ENCODE measurements around the gene PFKP. TPM values are rescaled to one million over a fixed set of nuclear protein-coding genes. Genes with fewer than 3 reads are reported as not detected.

PFKP gene
- total RNA-seq, 1 donor from 2014 or later = 46.7 TPM

DNA sequence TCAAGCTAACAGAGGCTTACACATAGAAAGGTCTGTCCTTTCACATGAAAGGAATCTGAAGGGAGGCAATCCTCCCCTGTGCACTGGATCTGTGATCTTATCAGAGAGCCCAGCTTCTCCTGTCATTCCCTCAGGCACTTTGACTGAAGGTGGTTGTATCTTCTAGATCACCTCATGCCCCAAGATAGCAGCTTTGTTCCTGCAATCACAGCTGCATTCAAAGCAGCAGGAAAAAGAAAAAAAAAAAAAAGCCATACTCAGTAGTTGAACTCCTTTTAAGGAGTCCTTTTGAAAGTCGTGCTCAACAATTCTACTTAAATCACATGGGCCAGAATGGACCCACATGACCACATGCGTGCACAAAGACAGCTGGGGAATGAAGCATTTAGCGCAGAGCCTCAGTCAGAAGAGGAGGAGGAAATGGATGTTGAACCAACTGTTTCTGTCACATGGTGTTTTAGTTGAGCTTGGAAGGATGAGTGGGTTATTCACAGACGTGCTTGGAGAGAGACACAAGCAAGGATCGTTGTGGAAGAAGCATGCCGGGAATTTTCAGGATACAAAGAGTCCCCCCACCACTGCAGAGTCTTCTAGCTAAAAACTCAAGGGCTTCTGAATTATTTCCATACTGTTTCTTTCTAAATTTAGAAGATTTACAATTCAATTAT is 13.0 kb upstream of the PFKP start:
- Histone ChIP-seq H3K9me3 (no peaks in the 10 kb centered on the region), H3K4me3 (no peak overlapping the region), H3K36me3 (no peaks in the 10 kb centered on the region), H3K27me3 (no peaks in the 10 kb centered on the region), H3K4me1 (no peaks in the 10 kb centered on the region), H3K27ac (no peak overlapping the region)
- TF ChIP-seq, protein P1, sequence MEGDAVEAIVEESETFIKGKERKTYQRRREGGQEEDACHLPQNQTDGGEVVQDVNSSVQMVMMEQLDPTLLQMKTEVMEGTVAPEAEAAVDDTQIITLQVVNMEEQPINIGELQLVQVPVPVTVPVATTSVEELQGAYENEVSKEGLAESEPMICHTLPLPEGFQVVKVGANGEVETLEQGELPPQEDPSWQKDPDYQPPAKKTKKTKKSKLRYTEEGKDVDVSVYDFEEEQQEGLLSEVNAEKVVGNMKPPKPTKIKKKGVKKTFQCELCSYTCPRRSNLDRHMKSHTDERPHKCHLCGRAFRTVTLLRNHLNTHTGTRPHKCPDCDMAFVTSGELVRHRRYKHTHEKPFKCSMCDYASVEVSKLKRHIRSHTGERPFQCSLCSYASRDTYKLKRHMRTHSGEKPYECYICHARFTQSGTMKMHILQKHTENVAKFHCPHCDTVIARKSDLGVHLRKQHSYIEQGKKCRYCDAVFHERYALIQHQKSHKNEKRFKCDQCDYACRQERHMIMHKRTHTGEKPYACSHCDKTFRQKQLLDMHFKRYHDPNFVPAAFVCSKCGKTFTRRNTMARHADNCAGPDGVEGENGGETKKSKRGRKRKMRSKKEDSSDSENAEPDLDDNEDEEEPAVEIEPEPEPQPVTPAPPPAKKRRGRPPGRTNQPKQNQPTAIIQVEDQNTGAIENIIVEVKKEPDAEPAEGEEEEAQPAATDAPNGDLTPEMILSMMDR (IDR thresholded peaks at IDR 0.05) = no peak
- TF ChIP-seq POLR2AphosphoS5 (IDR thresholded peaks at IDR 0.05; ENCODE audit: insufficient read depth in 1 of 2, low read depth in 1 of 2) (no peak), POLR2A (IDR thresholded peaks at IDR 0.05) (no peak)
- intact Hi-C loops (cut with DNase I) = no loop called here
- no peak for DNase-seq (ENCODE audit: extremely low spot score in 2 of 2)

DNA sequence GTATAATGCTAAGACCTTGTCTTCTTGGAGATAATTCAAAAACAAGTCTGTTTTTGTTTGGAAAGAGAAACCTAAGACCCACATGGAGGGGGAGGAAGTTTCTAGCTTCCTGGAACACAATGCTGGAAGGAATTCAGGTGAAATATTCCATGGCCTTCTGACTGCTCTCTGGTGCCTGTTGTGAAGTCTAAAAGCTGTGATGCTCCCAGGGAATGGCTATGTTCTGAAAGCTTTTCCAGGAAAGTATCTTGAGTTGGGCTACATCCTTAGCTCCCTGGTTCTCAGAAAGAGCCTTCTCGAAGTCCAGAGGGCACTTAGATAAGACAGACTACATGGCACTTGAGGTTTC is 12.5 kb upstream of the PFKP start:
- H3K27ac ChIP-seq = no peak overlapping the region
- H3K27me3 ChIP-seq = no peaks in the 10 kb centered on the region
- no peaks in the 10 kb centered on the region for H3K36me3 ChIP-seq
- no peak for TF ChIP-seq POLR2A (IDR thresholded peaks at IDR 0.05)
- TF ChIP-seq, protein P1 (IDR thresholded peaks at IDR 0.05) = no peak
- TF ChIP-seq POLR2AphosphoS5 (IDR thresholded peaks at IDR 0.05; ENCODE audit: insufficient read depth in 1 of 2, low read depth in 1 of 2) = no peak
- no peak overlapping the region for H3K4me3 ChIP-seq
- intact Hi-C loops (cut with DNase I) = no loop called here
- H3K9me3 ChIP-seq = no peaks in the 10 kb centered on the region
- DNase-seq (ENCODE audit: extremely low spot score in 2 of 2) = no peak
- H3K4me1 ChIP-seq = no peaks in the 10 kb centered on the region

DNA sequence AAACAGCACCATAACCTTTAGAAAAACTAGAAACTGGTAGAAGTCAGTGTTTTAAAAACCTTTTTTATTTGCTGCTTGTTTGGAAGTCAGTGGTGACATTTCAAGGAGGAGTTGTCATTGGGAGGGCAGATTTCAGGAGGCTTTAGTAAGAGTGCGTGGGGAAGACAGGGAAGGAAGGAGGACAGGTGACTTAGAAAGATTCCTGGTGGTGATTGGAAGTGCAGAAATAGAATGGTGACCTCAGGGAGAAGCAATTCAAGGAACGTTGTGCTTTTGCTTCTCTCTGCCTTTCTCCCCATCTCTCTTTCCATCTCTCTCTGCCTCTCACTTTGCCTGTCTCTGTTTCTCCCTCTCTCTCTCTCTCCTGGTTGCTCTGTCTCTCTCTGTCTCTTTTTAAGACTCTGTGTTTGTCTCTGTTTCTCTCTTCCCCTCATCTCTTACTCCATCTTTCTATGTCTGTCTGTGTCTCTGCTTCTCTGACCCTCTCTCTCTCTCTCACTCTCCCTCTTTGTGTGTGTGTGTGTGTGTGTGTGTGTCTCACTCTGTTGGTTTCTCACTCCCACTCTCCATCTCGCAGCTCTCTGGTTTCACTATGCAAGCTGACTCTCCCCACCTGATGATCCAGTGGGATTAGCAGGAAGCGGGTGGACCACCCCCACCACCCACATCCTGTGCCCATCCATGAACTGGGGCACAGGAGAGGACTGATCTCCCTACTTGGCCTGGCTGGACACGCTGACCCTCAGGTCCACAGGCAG is 10.9 kb upstream of the PFKP start:
- Histone ChIP-seq H3K27me3 (no peaks in the 10 kb centered on the region), H3K27ac (no peak overlapping the region), H3K9me3 (no peaks in the 10 kb centered on the region), H3K4me3 (no peak overlapping the region), H3K4me1 (no peaks in the 10 kb centered on the region), H3K36me3 (no peaks in the 10 kb centered on the region)
- intact Hi-C loops (cut with DNase I) = no loop called here
- TF ChIP-seq, protein P1 (IDR thresholded peaks at IDR 0.05) = no peak
- TF ChIP-seq POLR2AphosphoS5 (IDR thresholded peaks at IDR 0.05; ENCODE audit: insufficient read depth in 1 of 2, low read depth in 1 of 2) (no peak), POLR2A (IDR thresholded peaks at IDR 0.05) (no peak)
- DNase-seq (ENCODE audit: extremely low spot score in 2 of 2) = no peak

DNA sequence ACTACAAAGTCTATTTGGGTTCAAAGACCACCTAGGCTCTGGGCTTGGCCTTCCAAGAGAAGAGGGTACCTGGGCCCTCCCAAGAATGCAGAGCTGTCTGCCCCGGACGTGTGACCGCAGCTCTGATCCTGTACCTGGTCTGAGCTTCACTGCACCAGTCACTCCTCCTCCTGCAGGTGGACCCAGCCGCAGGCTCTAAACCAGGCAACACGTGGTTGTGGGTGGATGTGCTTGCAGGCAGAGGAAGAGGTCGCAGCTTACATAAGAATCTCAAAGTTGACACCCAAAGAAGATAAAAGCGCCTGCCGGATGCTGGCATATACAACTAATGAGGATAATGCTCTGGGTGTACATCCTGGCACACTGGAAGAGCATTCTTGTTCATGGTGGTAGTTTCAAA is 9.4 kb upstream of the PFKP start:
- Histone ChIP-seq H3K4me3 (no peak overlapping the region), H3K4me1 (no peaks in the 10 kb centered on the region), H3K27me3 (no peaks in the 10 kb centered on the region), H3K36me3 (no peaks in the 10 kb centered on the region), H3K27ac (no peak overlapping the region), H3K9me3 (no peaks in the 10 kb centered on the region)
- TF ChIP-seq POLR2A (IDR thresholded peaks at IDR 0.05) (no peak), POLR2AphosphoS5 (IDR thresholded peaks at IDR 0.05; ENCODE audit: insufficient read depth in 1 of 2, low read depth in 1 of 2) (no peak)
- TF ChIP-seq, protein P1 (IDR thresholded peaks at IDR 0.05) = no peak
- intact Hi-C loops (cut with DNase I) = no loop called here
- no peak for DNase-seq (ENCODE audit: extremely low spot score in 2 of 2)

DNA sequence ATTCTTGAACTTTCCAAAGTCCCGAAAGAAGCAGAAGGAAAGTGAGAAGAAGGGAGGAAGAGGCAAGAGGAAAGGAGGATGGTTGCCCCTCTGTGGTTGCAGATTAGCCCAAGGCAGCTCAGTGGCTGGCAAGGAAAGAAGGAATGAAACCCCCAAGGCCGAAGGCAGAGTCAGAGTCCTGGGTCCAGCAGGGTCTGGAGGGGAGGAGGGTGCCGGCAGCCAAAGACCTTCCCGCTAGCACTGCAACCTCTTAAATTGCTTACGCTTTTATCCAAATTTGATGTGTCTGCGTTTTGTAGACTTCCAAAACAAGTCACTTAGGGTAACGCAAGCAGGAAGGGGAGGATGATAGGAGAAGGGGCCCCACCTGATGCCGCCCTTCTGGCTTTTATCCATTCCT is 7.4 kb upstream of the PFKP start:
- no peak for TF ChIP-seq POLR2A (IDR thresholded peaks at IDR 0.05)
- TF ChIP-seq, protein P1 (IDR thresholded peaks at IDR 0.05) = no peak
- TF ChIP-seq POLR2AphosphoS5 (IDR thresholded peaks at IDR 0.05; ENCODE audit: insufficient read depth in 1 of 2, low read depth in 1 of 2) = no peak
- Histone ChIP-seq H3K27ac (no peak overlapping the region), H3K9me3 (no peaks in the 10 kb centered on the region), H3K4me1 (no peaks in the 10 kb centered on the region), H3K36me3 (no peaks in the 10 kb centered on the region), H3K4me3 (no peak overlapping the region), H3K27me3 (no peaks in the 10 kb centered on the region)
- intact Hi-C loops (cut with DNase I) = no loop called here
- DNase-seq (ENCODE audit: extremely low spot score in 2 of 2) = no peak
